Embryonic facial prominence (tissue), 1 donor: ENCODE data around the gene CFAP251.
"Not testable (repeated sequence)": the region's sequence is repeated elsewhere in the genome, so short reads cannot be mapped to it uniquely, and the experiment has no call there.

ENCODE experiments used
- DNase-seq: peaks from one replicate; pipeline ENCODE4 v3.0.0-alpha.2; 2016; ENCODE audit errors: extremely low spot score

The CFAP251 gene

DNA sequence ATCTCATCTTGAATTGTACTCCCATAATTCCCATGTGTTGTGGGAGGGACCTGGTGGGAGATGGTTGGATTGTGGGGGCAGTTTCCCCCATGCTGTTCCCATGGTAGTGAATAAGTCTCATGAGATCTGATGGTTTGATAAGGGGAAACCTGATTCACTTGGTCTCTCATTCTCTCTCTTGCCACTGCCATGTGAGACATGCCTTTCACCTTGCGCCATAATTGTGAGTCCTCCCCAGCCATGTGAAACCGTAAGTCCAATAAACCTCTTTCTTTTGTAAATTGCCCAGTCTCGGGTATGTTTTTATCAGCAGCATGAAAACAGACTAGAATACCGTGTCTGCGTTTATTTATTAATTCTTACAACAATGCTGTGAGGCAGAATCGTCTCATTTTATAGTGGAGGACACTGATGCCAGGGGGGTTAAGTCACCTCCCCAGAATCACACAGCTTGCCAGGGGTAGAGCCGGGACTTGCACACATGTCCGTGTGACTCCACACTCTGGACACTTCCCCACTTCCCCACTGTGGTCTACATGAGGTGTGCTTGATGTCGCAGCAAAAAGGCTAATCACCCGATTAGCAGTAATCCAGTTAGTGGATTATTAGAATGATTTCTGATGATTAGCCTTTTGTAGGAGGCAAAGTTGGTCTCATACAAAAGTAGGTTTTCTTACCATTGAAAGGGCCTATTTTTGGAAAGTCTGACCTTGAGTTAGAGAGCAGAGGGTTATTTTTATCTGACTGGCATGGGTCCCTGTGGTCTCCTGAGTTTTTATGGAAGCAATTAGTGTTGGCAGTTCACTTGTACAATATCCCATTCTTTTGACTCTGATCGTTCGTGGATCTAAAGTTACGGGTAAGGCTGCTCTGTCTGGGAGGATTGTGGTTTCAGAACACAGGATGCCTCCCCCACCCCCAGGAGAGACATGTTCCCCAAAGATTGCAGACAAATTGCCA is 55.9 kb downstream of the CFAP251 start:
- no peak for DNase-seq

DNA sequence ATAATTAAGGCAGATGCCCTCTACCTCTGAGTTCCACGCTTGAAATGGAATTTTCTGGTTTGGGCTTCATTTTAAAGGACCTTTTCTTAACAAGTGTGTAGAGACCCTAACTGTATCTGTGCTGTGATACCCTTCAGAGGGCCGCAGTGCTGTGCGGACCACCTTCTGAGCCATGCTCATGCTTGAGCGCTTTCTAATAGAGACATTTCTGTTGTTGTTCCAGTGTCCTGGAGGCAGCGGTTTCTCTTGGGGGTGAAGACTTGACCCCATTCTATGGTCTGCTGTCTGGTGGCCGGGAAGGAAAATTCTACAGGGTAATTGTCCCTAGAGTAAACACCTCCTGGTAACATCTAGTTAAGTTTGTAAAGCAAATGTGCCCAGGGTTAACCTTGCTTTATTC is 56.6 kb downstream of the CFAP251 start:
- no peak for DNase-seq

DNA sequence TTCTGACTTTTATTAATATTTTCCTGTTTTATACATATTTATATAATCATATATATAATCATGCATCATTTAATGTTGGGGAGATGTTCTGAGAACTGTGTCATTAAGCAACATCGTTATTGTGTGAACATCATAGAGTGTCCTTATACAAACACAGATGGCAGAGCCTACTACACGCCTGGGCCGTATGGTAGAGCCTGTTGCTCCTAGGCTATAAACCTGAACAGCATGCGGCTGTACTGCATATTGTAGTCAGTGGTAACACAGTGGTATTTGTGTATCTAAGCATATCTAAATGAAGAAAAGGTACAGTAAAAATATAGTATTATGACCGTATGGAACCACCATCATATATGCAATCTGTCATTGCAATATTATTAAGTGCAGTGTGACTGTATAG is 58.6 kb downstream of the CFAP251 start:
- DNase-seq: no peak

DNA sequence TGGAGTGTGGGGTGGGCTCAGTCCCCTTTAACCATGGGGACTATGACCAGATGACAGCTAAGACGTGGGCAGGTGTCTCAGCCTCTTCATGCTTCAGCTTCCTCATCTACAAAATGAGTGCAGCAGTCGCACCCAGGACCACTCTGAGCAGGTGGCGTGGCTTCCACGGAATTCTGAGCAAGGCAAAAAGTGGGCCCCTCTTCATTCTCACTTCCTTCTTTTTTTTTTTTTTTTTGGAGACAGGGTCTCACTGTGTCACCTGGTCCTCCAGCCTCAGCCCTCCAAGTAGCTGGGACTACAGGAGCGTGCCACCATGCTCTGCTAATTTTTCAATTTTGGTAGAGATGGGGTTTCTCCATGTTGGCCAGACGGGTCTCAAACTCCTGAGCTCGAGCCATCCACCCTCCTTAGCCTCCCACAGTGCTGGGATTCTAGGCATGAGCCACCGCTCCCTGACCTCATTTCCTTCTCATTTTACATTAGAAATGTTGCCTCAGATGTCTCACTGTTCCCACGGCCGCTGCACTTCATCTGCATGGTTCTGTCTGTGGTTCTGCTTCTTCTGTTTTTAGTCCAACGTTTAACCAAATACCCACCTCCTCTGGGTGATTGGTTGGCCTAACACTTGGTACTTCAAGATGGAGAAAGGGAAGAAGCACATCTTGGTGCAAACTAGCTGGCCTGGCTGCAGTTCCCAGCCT is 61.9 kb downstream of the CFAP251 start:
- DNase-seq: no peak

DNA sequence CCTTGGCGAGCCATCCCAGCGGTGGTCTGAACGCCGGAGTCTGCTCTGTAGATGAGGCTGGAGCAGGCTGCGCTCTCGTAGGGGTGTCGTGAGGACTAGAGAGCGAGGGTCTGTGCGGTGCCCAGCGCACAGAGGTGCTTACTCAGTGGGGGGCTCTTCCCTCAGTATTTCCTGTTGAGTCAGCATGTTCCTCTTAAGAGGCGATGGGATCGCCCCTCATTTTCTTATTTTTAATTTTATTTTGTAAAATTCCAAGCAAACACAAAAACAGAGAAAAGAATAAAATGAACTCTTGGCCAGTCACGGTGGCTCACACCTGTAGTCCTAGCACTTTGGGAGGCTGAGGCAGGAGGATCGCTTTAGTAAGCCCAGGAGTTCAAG is 62.5 kb downstream of the CFAP251 start:
- DNase-seq: no peak

DNA sequence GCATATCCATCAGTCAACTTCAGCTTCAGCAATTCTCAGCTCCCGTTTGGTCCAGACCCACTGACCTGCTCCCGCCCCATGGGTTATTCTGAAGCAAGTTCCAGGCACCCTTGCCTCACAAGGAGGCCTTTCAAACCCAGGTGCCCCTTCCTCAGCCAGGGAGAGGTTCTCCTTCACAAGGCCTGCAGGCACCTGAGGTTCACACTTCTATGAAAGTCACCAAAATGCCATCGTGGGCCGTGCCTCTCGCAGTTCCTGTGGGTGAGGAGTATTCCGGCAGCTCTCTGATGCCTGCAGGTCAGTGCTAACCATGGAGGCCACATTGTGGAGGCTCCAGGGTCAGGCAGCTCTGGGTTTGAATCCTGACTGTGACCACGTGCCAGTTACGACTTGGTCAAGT is 63.1 kb downstream of the CFAP251 start:
- no peak for DNase-seq

DNA sequence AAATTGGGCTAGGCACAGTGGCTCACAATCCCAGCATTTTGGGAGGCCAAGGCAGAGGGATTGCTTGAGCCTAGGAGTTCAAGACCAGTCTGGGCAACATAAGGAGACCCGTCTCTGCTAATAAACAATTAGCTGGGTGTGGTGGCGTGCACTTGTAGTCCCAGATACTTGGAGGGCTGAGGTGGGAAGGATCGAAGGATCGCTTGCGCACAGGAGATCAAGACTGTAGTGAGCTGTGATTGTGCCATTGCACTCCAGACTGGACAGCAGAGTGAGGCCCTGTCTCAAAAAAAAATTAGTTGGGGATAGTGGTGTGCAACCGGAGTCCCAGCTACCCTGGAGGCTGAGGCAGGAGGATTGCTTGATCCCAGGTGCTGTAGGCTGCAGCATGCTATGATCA is 64.6 kb downstream of the CFAP251 start:
- DNase-seq: no peak

DNA sequence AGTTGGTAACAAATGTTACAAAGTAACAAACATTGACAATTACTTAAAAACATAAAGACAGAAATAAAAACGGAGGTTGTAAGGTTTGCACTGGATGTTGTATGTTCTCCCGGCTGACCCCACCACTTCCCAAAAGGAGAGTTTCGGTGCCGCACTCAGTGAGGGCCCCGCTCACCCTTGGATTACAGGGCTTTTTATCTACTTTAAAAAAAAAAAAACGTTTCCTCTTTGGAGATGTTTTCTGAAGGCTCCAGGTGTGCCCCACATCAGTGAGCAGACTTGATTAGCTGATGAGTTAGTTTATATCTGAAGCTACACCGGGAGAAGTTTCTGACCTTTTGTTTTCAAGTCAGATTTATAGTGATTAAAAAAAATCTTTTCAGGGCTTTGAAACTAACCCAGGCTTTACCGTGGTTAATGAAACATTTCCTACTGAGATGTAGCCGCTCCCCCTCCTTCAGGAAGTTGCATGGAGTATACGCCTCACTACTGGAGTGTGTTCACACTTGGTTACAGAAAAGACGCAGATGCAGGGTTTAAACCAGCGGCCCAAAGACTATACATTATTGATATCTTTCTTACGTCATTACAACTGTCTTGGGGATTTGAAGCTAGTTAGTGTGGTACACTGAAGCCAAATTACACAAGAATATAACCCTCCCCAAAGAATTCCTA is 65.3 kb downstream of the CFAP251 start:
- no peak for DNase-seq

DNA sequence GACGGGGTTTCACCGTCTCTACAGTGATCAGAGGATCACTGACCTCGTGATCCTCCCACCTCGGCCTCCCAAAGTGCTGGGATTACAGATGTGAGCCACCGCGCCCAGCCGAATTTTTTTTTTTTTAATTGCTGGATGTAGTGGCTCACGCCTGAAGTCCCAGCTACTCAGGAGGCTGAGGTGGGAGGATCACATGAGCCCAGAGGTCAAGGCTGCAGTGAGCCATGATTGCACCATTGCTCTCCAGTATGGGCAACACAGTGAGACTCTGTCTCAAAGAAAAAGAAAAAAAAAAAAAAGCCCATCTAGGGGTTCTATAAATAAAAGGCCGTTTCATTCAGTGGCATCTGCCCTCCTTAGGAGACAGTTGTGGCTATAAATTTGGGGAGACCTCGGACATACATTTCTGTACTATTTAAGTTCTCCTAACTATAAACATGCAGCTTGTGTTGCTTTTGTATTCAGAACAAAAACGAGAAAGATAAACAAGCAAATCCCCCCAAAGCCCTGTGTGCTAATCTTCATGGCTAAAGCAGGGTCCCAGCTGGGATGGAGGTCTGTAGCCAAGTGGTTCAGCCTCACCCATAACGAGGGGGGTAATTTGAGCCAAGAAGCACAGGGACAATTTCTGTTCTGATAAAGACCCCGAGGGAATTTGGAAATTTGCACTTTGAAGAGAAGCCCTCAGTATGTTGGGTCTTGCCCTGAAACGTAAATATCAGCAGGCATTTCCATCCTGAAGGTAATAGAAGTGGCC is 68.3 kb downstream of the CFAP251 start:
- DNase-seq: no peak

DNA sequence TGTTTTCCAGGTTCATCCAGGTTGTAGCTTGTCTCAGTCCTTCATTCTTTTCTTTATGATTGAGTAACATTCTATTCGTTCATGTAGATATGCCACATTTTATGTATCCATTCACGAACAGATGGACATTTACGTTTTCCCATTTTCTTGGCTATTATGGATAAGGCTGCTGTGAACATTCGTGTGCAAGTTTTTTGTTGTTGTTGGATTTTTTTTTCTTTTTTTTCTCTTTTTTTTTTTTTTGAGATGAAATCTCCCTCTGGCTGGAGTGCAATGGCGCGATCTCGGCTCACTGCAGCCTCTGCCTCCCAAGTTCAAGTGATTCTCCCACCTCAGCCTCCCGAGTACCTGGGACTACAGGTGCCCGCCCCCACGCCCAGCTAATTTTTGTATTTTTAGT is 70.1 kb downstream of the CFAP251 start:
- DNase-seq: not testable (repeated sequence)

DNA sequence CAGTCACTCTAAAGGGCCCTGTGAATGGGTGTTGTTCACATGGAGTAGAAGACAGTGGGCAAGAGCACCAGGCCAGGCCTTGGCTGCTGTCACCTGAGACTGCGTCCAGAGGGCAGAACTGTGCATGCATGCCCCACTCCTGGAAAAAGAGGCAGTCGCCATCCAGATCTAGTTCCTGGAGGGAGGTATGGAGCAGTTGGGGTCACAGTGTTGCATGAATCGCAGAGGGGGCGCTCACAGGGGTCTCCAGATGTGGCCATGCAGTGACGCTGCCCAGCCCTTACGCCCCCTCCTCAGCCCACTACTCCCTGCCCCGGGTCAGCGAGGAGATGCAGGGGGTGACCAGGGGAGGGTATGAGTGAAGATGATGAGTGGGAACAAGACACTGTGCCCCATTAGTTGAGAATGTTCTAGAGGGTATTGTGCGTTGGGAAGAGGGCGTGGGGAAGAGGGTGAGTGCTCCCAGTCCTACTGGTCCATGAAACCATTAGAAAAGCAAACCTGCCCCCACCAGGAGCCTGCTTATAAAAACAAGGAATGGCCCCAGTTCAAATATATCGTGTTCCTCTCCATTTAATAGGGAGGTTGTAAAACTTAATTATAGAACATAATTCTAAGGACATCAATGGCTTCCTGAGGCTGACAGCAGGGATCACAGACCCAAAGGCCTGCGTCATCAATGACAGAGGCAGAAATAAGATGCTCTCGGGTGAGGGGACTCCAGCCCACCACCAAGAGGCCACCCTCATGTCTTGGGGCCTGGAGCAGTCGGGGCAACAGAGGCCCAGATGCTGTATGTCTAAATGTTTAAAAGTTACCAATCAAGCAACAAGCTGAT is 71.1 kb downstream of the CFAP251 start:
- no peak for DNase-seq

DNA sequence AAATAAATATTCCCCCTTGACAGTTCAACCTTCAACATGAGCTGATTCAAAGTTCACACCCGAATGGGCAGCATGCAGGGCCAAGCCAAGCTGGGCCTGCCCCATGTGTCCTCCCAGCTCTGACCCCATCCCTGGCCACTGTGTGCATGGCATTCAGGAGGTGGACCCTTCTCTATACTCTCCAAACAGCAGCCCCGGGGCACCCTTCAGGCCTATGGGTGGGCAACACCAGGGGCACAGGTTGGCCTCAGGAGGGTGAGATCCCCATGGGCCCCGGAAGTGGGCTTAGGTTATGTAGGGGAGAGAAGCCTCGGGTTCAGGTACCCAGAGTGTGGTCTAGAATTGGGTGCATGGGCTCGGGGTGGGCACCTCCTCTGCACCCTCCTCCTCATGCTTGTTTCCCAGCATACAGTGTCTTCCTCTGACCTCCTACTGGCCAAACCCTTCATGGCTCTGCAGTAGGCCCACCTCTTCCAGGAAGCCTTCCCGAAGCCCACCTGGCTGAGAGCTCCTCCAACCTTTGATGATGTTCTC is 71.8 kb downstream of the CFAP251 start:
- no peak for DNase-seq

DNA sequence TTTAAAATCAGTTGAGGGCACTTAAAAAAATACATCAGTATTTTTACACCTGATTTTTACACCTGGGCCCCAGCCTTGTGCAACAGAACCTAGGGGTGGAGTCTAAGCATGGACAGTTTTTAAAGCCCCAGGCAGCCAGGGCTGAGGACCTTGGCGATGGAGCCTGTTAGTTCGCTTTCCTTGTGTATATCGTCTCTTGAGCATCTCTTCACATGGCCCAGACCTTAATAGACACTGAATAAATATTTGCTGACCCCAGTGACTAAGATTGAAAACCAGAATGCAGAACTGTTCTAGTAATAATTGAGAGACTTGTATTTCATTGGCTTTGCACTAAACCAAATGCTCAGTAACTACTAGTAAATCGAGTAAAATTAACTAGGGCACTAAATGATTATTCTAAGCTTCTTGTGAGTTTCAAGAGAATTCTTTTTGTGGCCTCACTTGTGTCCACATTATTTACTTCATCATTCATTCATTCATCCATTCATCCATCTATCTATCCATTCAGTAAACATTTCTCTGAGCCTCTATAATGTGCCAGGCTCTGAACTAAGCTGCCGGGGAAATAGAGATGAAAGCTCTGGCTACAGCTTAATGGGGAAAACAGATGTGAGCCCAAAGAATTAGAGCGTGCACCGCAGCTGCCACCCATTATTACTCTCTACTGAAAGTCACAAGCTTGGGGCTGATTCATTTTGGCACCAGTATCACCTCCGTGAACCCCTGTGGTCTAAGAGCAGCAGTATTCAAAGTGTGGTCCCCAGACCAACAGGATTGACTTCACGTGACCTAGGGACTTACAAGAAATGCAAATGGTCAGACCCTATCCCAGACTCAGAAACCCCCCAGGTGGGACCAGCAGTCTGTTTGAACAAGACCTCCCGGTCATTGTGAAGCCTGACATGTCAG is 72.6 kb downstream of the CFAP251 start:
- DNase-seq: no peak

DNA sequence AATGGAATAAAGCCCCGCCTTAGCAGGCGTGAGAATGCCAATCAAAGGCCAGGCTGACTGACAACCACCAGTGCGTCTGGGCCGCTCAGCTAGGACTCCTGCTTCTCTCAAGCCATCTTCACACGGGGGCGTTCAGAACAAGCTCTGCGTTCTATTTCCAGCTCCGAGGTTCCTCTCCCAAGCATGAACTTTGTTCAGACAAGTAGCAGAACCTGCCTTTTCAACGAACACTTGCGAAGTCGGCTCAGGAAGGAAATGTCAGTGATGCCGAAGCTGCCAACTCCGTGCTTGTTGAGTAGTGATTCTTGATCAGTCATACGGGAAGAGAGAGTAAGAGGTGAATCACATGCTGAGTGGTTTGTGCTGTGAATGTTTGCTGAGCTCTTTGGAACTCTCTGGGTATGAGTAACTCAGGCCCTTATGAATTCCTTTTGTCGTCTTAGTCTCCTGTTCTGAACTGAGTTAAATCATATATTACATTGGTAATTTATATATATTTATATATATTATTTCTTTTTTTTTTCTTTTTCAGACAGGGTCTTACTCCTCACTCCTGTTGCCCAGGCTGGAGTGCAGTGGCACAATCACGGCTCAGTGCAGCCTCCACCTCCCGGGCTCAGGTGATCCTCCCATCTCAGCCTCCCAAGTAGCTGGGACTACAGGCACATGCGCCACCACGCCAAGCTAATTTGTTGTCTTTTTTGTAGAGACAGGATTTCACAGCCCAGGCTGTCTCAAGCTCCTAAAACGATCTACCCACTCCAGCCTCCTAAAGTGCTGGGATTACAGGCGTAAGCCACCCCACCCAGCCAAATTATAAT is 73.9 kb downstream of the CFAP251 start:
- DNase-seq: no peak

DNA sequence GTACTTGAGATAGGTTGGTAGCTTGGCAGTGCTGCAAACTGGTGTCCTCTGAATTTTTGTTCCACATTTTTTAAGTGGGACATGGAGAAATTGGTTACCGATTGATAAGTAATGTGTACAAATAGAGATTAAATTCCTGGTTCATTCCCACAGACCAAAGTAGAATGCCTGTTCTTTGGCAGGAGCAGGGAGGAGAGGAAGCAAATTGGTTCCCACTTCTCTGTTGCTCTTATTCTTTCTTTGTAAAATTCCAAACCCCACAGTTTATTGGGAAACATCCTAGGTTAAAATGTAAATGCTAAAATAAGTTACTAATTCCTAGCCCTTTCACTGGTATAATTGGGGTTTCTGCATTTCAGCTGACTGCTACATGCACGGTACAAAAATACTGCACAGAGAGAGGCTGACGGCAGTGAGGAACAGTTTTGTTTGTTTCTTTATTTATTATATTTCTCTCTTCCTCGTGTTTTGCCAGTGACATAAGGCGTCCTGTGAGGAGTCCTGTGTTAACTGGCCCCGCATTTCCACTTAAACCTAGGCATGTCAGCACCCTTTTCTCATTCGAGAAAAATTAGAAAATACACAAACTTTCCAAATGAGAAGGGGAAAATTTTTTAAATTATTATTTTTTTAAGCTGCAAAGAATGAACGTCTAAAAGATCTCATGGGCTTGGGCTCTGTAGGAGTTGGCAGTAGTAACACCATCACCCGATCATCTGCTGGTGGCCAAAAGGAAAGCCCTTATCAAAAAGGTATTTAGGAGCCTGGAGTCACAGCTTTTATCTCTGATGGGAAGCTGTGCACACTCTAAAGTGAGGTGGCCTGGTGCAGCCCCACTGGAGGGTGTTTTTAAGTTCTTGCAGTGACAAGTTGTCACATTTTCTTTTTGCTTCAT is 77.9 kb downstream of the CFAP251 start:
- DNase-seq: no peak

DNA sequence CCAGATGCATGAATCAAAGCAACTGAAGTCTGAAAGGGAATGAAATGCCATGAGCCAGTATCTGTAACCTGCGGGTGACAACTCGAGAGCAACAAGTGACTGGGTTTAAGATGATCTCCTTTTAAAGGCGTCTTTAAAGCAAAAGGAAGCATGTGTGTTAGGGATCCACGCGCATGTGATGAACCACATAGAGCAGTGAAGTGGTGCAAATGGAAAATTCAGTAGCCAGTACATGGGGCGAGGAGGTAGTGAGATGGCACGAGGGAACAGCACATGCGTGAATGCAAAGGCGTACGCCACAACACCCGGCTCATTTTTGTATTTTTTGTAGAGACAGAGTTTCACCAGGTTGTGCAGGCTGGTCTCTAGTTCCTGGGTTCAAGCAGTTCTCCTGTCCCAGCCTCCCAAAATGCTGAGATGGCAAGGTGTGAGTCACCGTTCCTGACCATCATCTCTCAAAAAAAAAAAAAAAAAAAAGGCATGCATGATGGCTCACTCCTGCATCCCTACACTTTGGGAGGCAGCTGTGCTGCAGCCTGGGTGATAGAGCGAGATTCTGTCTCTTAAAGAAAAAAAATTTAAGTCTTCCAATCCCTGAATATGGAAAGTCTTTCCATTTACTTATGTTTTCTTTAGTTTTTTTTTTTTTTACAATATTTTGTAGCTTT is 78.7 kb downstream of the CFAP251 start:
- no peak for DNase-seq
